Suprapubic skin (tissue), 3 donors: ENCODE measurements around the gene SEMA3D.

Experiments used
- EP300 ChIP-seq: sonication (generic); formaldehyde crosslinking; IDR thresholded peaks from one replicate; pipeline ENCODE4 v1.6.1; 2017; ENCODE audit warnings: antibody characterized with exemption
- POLR2A ChIP-seq, 2 donors: fragments of 450-650 bp; IDR thresholded peaks; one replicate each; pipeline ENCODE4 v1.6.1; 2017; ENCODE audit warnings: antibody characterized with exemption in 2 of 2, mild to moderate bottlenecking in 2 of 2, moderate library complexity in 2 of 2
- TF ChIP-seq, protein P1 (sequence below), 2 donors: fragments of 200-600 bp in 1 of 2; fragments of 450-650 bp in 1 of 2; sonication (generic) in 1 of 2; IDR thresholded peaks; one replicate each; pipeline ENCODE4 v1.5.1; 2016 to 2019; ENCODE audit warnings: antibody characterized with exemption in 2 of 2, mild to moderate bottlenecking in 1 of 2, moderate library complexity in 1 of 2

DNA sequence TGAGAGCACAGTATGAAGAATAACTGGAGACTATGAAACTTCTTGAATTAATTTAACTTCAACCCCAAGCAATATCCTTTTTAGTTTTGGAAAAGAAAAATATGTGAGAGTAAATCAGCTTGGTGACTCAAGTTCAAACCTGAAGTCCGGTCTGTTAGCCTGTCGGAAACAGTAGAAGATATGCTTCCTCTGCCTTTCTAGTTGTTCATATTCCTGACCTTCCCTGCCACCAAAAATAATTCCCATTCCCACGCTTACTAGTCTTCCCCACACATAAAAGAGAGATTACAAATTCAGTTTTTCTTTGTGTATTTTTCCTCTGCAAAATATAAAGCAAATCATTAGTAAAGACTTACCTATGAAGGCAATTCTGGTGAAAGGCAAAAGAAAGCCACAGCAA, 3.6 kb downstream of the SEMA3D start:
- TF ChIP-seq, protein P1, sequence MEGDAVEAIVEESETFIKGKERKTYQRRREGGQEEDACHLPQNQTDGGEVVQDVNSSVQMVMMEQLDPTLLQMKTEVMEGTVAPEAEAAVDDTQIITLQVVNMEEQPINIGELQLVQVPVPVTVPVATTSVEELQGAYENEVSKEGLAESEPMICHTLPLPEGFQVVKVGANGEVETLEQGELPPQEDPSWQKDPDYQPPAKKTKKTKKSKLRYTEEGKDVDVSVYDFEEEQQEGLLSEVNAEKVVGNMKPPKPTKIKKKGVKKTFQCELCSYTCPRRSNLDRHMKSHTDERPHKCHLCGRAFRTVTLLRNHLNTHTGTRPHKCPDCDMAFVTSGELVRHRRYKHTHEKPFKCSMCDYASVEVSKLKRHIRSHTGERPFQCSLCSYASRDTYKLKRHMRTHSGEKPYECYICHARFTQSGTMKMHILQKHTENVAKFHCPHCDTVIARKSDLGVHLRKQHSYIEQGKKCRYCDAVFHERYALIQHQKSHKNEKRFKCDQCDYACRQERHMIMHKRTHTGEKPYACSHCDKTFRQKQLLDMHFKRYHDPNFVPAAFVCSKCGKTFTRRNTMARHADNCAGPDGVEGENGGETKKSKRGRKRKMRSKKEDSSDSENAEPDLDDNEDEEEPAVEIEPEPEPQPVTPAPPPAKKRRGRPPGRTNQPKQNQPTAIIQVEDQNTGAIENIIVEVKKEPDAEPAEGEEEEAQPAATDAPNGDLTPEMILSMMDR (IDR thresholded peaks at IDR 0.05): no peak
- no peak for TF ChIP-seq POLR2A (IDR thresholded peaks at IDR 0.05)
- no peak for TF ChIP-seq EP300
